OCI-LY1 (cell line): Measurements from ENCODE around the gene RESP18.

Experiments
- H2AFZ ChIP-seq: fragments of 200-600 bp; sonication (generic), shearing (Covaris generic); 2 replicates; pipeline ENCODE4 v1.6.0; 2014; ENCODE audit warnings: antibody characterized with exemption, mild to moderate bottlenecking, low read length
- H3F3A ChIP-seq: fragments of 200-600 bp; sonication (generic), shearing (Covaris generic); 2 replicates; pipeline ENCODE4 v1.6.0; 2014; ENCODE audit warnings: mild to moderate bottlenecking, antibody characterized with exemption, low read length, moderate library complexity; ENCODE audit not compliant: insufficient read depth
- H3K27ac ChIP-seq: fragments of 200-600 bp; sonication (generic); 2 replicates; pipeline ENCODE4 v1.5.1; 2014; ENCODE audit warnings: low read length, mixed run types, mild to moderate bottlenecking, low read depth; ENCODE audit not compliant: poor library complexity, severe bottlenecking
- H3K27me3 ChIP-seq: fragments of 200-600 bp; sonication (generic); 2 replicates; pipeline ENCODE4 v1.6.0; 2014; ENCODE audit warnings: antibody characterized with exemption, mild to moderate bottlenecking, low read length, moderate library complexity; ENCODE audit not compliant: insufficient read depth
- H3K36me3 ChIP-seq: fragments of 200-600 bp; sonication (generic); 2 replicates; pipeline ENCODE4 v1.6.1; 2014; ENCODE audit warnings: mild to moderate bottlenecking, antibody characterized with exemption, low read length, moderate library complexity, mixed read lengths; ENCODE audit not compliant: insufficient read depth
- H3K4me1 ChIP-seq: fragments of 200-600 bp; sonication (generic); 2 replicates; pipeline ENCODE4 v1.5.1; 2014; ENCODE audit warnings: mild to moderate bottlenecking, low read length, moderate library complexity; ENCODE audit not compliant: insufficient read depth, severe bottlenecking
- H3K4me2 ChIP-seq: fragments of 200-600 bp; sonication (generic), shearing (Covaris generic); 2 replicates; pipeline ENCODE4 v1.6.1; 2014; ENCODE audit warnings: low read length
- H3K4me3 ChIP-seq: fragments of 200-600 bp; sonication (generic); 2 replicates; pipeline ENCODE4 v1.5.1; 2014; ENCODE audit warnings: low read length, low read depth, mild to moderate bottlenecking, mixed read lengths; ENCODE audit not compliant: poor library complexity, severe bottlenecking
- H3K79me2 ChIP-seq: fragments of 200-600 bp; shearing (Covaris generic); 2 replicates; pipeline ENCODE4 v1.6.1; 2016; ENCODE audit warnings: mixed run types, low read length, mixed read lengths; ENCODE audit not compliant: insufficient read depth
- H3K9ac ChIP-seq: fragments of 200-600 bp; sonication (generic), shearing (Covaris generic); 2 replicates; pipeline ENCODE4 v1.6.1; 2014; ENCODE audit warnings: mild to moderate bottlenecking, low read length, mixed read lengths
- H3K9me2 ChIP-seq: fragments of 200-600 bp; sonication (generic), shearing (Covaris generic); 2 replicates; pipeline ENCODE4 v1.6.1; 2014; ENCODE audit warnings: low read depth, mild to moderate bottlenecking, low read length, mixed read lengths
- H3K9me3 ChIP-seq: fragments of 200-600 bp; shearing (Covaris generic); 2 replicates; pipeline ENCODE4 v1.6.1; 2014; ENCODE audit warnings: low read length, mixed read lengths
- H4K20me1 ChIP-seq: fragments of 200-600 bp; sonication (generic), shearing (Covaris generic); 2 replicates; pipeline ENCODE4 v1.6.0; 2016; ENCODE audit warnings: mild to moderate bottlenecking, low read length; ENCODE audit not compliant: insufficient read depth
- CTCF ChIP-seq: fragments of 200-600 bp; sonication (generic), shearing (Covaris generic); IDR thresholded peaks from 2 replicates; pipeline ENCODE4 v1.5.1; 2017; ENCODE audit warnings: mild to moderate bottlenecking, antibody characterized with exemption, low read length, moderate library complexity, mixed read lengths
- EZH2 ChIP-seq: fragments of 200-600 bp; sonication (generic), shearing (Covaris generic); IDR thresholded peaks from 2 replicates; pipeline ENCODE4 v1.8.0; 2017; ENCODE audit warnings: borderline replicate concordance, mixed run types, mild to moderate bottlenecking, antibody characterized with exemption, low read length, moderate library complexity, mixed read lengths

Gene RESP18

GRCh38 chr2:219331560-219332213 is 857 bp downstream of the RESP18 start:
- Histone ChIP-seq H3K4me2 (no peak overlapping the region), H3K4me3 (no peak overlapping the region), H3K9ac (no peak overlapping the region), H3K4me1 (no peaks in the 10 kb centered on the region), H3K27ac (no peak overlapping the region), H3F3A (no peaks in the 10 kb centered on the region), H2AFZ (no peak overlapping the region), H3K27me3 (no peaks in the 10 kb centered on the region; the same call in 1 of the 2 replicates), H3K36me3 (no peaks in the 10 kb centered on the region), H3K9me3 (0 out of 2 replicates have a peak, but pooled peaks cover 4% of the 10 kb centered on the region), H3K9me2 (no peaks in the 10 kb centered on the region), H4K20me1 (no peaks in the 10 kb centered on the region), H3K79me2 (no peaks in the 10 kb centered on the region)
- no peak for TF ChIP-seq EZH2
- no peak for TF ChIP-seq CTCF

GRCh38 chr2:219327719-219328118 is 4.8 kb downstream of the RESP18 start:
- no peaks in the 10 kb centered on the region for H3K27me3 ChIP-seq
- TF ChIP-seq EZH2 (no peak), CTCF (no peak)

GRCh38 chr2:219325657-219326315 is 6.8 kb downstream of the RESP18 start:
- no peaks in the 10 kb centered on the region for H3K9me2 ChIP-seq
- no peaks in the 10 kb centered on the region for H3K27me3 ChIP-seq
- H3K9ac ChIP-seq = no peak overlapping the region
- H2AFZ ChIP-seq = no peak overlapping the region
- H3F3A ChIP-seq = no peaks in the 10 kb centered on the region
- H3K9me3 ChIP-seq = no peaks in the 10 kb centered on the region
- H4K20me1 ChIP-seq = no peaks in the 10 kb centered on the region
- no peaks in the 10 kb centered on the region for H3K36me3 ChIP-seq
- no peak overlapping the region for H3K4me2 ChIP-seq
- no peaks in the 10 kb centered on the region for H3K79me2 ChIP-seq
- H3K4me1 ChIP-seq = no peaks in the 10 kb centered on the region
- H3K27ac ChIP-seq = no peak overlapping the region
- no peak overlapping the region for H3K4me3 ChIP-seq
- no peak for TF ChIP-seq CTCF
- TF ChIP-seq EZH2 = no peak

More at GRCh38 chr2:219327719-219328118, 4.8 kb downstream of the RESP18 start:
- Histone ChIP-seq H4K20me1 (no peaks in the 10 kb centered on the region), H3F3A (no peaks in the 10 kb centered on the region), H3K9me2 (no peaks in the 10 kb centered on the region), H2AFZ (no peak overlapping the region), H3K4me3 (no peak overlapping the region), H3K4me1 (no peaks in the 10 kb centered on the region), H3K79me2 (no peaks in the 10 kb centered on the region), H3K4me2 (no peak overlapping the region), H3K9ac (no peak overlapping the region), H3K27ac (no peak overlapping the region), H3K9me3 (no peaks in the 10 kb centered on the region), H3K36me3 (no peaks in the 10 kb centered on the region)
